CD4-positive, alpha-beta T cell (primary cell): ENCODE measurements around the gene CYYR1. TPM values are rescaled to one million over a fixed set of nuclear protein-coding genes. Genes with fewer than 3 reads are reported as not detected.

ENCODE experiments used
- ATAC-seq: fragments of 200-7000 bp; cut with Tn5 transposase; one replicate; pipeline ENCODE4 v1.10.0; 2022; ENCODE audit warnings: mild to moderate bottlenecking; ENCODE audit not compliant: poor library complexity
- CTCF ChIA-PET: fragments of 350-600 bp; sonication (Branson Sonifier 250); formaldehyde crosslinking; loops from one replicate; lab custom pipeline; 2021; ENCODE audit warnings: antibody characterized with exemption, inconsistent platforms; lab: Charles Lee
- POLR2A ChIA-PET: fragments of 350-600 bp; sonication (Branson Sonifier 250); formaldehyde crosslinking; loops from one replicate; lab custom pipeline; 2021; ENCODE audit warnings: antibody characterized with exemption, inconsistent platforms; lab: Charles Lee
- DNase-seq, 14 experiments: peaks; one replicate each; pipeline ENCODE4 v3.0.0-alpha.2; 2013 to 2020; ENCODE audit warnings: mixed read lengths in 2 of 14
- H3K27ac ChIP-seq, 2 donors: one replicate each; pipeline versions ENCODE4 v1.5.1 to v1.7.0; 2013; ENCODE audit warnings: low read length in 2 of 2, low read depth in 1 of 2, mild to moderate bottlenecking in 1 of 2
- H3K27me3 ChIP-seq, 2 experiments: 1 replicate in 1 of 2; 2 replicates in 1 of 2; pipeline versions ENCODE4 v1.6.1 to v1.7.0; 2013; ENCODE audit warnings: low read length in 2 of 2, control low read depth in 1 of 2, mild to moderate bottlenecking in 1 of 2, moderate library complexity in 1 of 2; ENCODE audit not compliant: insufficient read depth in 2 of 2, control insufficient read depth in 1 of 2
- H3K36me3 ChIP-seq: one replicate; pipeline ENCODE4 v1.6.1; 2013; ENCODE audit warnings: low read length, control low read depth; ENCODE audit not compliant: insufficient read depth
- H3K4me1 ChIP-seq: one replicate; pipeline ENCODE4 v1.6.1; 2013; ENCODE audit warnings: low read length, control low read depth; ENCODE audit not compliant: insufficient read depth
- H3K4me3 ChIP-seq: one replicate; pipeline ENCODE4 v1.5.1; 2013; ENCODE audit warnings: mild to moderate bottlenecking, low read length, moderate library complexity
- H3K9me3 ChIP-seq, 2 experiments: 1 replicate in 1 of 2; 2 replicates in 1 of 2; pipeline versions ENCODE4 v1.6.1 to v1.7.0; 2013; ENCODE audit warnings: low read length in 2 of 2, mild to moderate bottlenecking in 2 of 2, control low read depth in 1 of 2, moderate library complexity in 1 of 2; ENCODE audit not compliant: control insufficient read depth in 1 of 2, insufficient read depth in 1 of 2
- H3K27ac Mint-ChIP-seq: one replicate; pipeline ENCODE4 v1.8.0; 2020; ENCODE audit warnings: mixed read lengths
- H3K27me3 Mint-ChIP-seq: one replicate; pipeline ENCODE4 v1.8.0; 2021; ENCODE audit warnings: mixed read lengths
- H3K36me3 Mint-ChIP-seq: one replicate; pipeline ENCODE4 v1.8.0; 2021; ENCODE audit warnings: low read depth, mixed read lengths
- H3K4me1 Mint-ChIP-seq: one replicate; pipeline ENCODE4 v1.8.0; 2021; ENCODE audit warnings: low read depth, mixed read lengths
- H3K4me3 Mint-ChIP-seq: one replicate; pipeline ENCODE4 v1.8.0; 2020; ENCODE audit warnings: mild to moderate bottlenecking, mixed read lengths
- H3K9me3 Mint-ChIP-seq: one replicate; pipeline ENCODE4 v1.8.0; 2020; ENCODE audit warnings: mixed read lengths
- intact Hi-C, 2 experiments: fragments of 100-400 bp; cut with DNase I in 1 of 2; cut with micrococcal nuclease in 1 of 2; formaldehyde crosslinking; loops; one replicate each; pipeline versions ENCODE4 v1.15.1 to v1.9.0; 2023 to 2025; cut with DNase I, micrococcal nuclease
- total RNA-seq, 174 experiments: library from RNA in 2 of 174; stranded (reverse) in 2 of 174; gene quantifications; one replicate each; pipeline ENCODE4 v1.2.3 and lab custom pipeline; 2021 to 2026
- TF ChIP-seq, protein P1 (sequence below): fragments of 200-600 bp; IDR thresholded peaks from one replicate; pipeline ENCODE4 v1.8.0; 2022; ENCODE audit warnings: antibody characterized with exemption, mild to moderate bottlenecking

Gene CYYR1
- total RNA-seq, 2 experiments from 2014 or later, result not detected

GRCh38 chr21:26491663-26492062, 81.4 kb downstream of the CYYR1 start:
- H3K27ac Mint-ChIP-seq, result no peak overlapping the region
- H3K4me3 Mint-ChIP-seq, result no peak overlapping the region
- ATAC-seq (no peak), DNase-seq (no peak)
- no peaks in the 10 kb centered on the region for H3K9me3 Mint-ChIP-seq
- intact Hi-C loops, result no loop called here
- no peaks in the 10 kb centered on the region for H3K27me3 Mint-ChIP-seq
- TF ChIP-seq, protein P1, sequence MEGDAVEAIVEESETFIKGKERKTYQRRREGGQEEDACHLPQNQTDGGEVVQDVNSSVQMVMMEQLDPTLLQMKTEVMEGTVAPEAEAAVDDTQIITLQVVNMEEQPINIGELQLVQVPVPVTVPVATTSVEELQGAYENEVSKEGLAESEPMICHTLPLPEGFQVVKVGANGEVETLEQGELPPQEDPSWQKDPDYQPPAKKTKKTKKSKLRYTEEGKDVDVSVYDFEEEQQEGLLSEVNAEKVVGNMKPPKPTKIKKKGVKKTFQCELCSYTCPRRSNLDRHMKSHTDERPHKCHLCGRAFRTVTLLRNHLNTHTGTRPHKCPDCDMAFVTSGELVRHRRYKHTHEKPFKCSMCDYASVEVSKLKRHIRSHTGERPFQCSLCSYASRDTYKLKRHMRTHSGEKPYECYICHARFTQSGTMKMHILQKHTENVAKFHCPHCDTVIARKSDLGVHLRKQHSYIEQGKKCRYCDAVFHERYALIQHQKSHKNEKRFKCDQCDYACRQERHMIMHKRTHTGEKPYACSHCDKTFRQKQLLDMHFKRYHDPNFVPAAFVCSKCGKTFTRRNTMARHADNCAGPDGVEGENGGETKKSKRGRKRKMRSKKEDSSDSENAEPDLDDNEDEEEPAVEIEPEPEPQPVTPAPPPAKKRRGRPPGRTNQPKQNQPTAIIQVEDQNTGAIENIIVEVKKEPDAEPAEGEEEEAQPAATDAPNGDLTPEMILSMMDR, result no peak
- Histone ChIP-seq H3K27ac (no peak overlapping the region), H3K4me1 (no peaks in the 10 kb centered on the region), H3K4me3 (no peak overlapping the region), H3K27me3 (no peaks in the 10 kb centered on the region), H3K9me3 (peaks cover 0 to 5% of the 10 kb centered on the region in 2 experiments), H3K36me3 (no peaks in the 10 kb centered on the region)
- ChIA-PET CTCF (no interaction called here), POLR2A (no interaction called here)
- no peaks in the 10 kb centered on the region for H3K36me3 Mint-ChIP-seq
- no peaks in the 10 kb centered on the region for H3K4me1 Mint-ChIP-seq

GRCh38 chr21:26490771-26491170, 82.3 kb downstream of the CYYR1 start:
- no peaks in the 10 kb centered on the region for H3K27me3 ChIP-seq
- H3K4me3 ChIP-seq, result no peak overlapping the region
- no peaks in the 10 kb centered on the region for H3K4me1 ChIP-seq
- no peak overlapping the region for H3K4me3 Mint-ChIP-seq
- no peaks in the 10 kb centered on the region for H3K36me3 Mint-ChIP-seq
- H3K27ac Mint-ChIP-seq, result no peak overlapping the region
- TF ChIP-seq, protein P1, result no peak
- no peak for DNase-seq
- ChIA-PET POLR2A (no interaction called here), CTCF (no interaction called here)
- intact Hi-C loops, result no loop called here
- H3K4me1 Mint-ChIP-seq, result no peaks in the 10 kb centered on the region
- no peak for ATAC-seq
- peaks cover 0 to 5% of the 10 kb centered on the region in 2 experiments for H3K9me3 ChIP-seq
- no peaks in the 10 kb centered on the region for H3K27me3 Mint-ChIP-seq
- no peaks in the 10 kb centered on the region for H3K36me3 ChIP-seq
- no peaks in the 10 kb centered on the region for H3K9me3 Mint-ChIP-seq
- H3K27ac ChIP-seq, result no peak overlapping the region

- intact Hi-C loops, result no loop called here
- H3K4me3 Mint-ChIP-seq, result no peak overlapping the region
- POLR2A ChIA-PET, result no interaction called here
- ATAC-seq (no peak), DNase-seq (no peak)
- H3K9me3 ChIP-seq, result no peaks in the 10 kb centered on the region
- H3K27ac Mint-ChIP-seq, result no peak overlapping the region
- no peaks in the 10 kb centered on the region for H3K4me1 ChIP-seq
- CTCF ChIA-PET, result no interaction called here
- H3K27me3 Mint-ChIP-seq, result no peaks in the 10 kb centered on the region
- TF ChIP-seq, protein P1, result no peak
- H3K27me3 ChIP-seq, result no peaks in the 10 kb centered on the region
- no peaks in the 10 kb centered on the region for H3K9me3 Mint-ChIP-seq
- H3K4me3 ChIP-seq, result no peak overlapping the region
- H3K36me3 ChIP-seq, result no peaks in the 10 kb centered on the region
- no peaks in the 10 kb centered on the region for H3K4me1 Mint-ChIP-seq
- H3K27ac ChIP-seq, result no peak overlapping the region
- H3K36me3 Mint-ChIP-seq, result no peaks in the 10 kb centered on the region
Measured at GRCh38 chr21:26489781-26490180, 83.3 kb downstream of the CYYR1 start.
